Cortex of kidney (tissue), 1 donor: ENCODE data around the gene TSPAN11.
"Not testable (repeated sequence)": the region's sequence is repeated elsewhere in the genome, so short reads cannot be mapped to it uniquely, and the experiment has no call there.

Experiments
- DNase-seq: peaks from one replicate; lab custom pipeline; 2025; lab: John Stamatoyannopoulos, UW

TSPAN11 gene

GRCh38 chr12:31019976-31020375 is 93.4 kb downstream of the TSPAN11 start:
- no peak for DNase-seq

- no peak for DNase-seq
Observed at GRCh38 chr12:31020385-31021166, 94.0 kb downstream of the TSPAN11 start.

GRCh38 chr12:31021181-31021580 is 94.6 kb downstream of the TSPAN11 start:
- no peak for DNase-seq

GRCh38 chr12:31021809-31022494 is 95.4 kb downstream of the TSPAN11 start:
- no peak for DNase-seq

GRCh38 chr12:31023271-31023724 is 96.8 kb downstream of the TSPAN11 start:
- no peak for DNase-seq

GRCh38 chr12:31026202-31026601 is 99.7 kb downstream of the TSPAN11 start:
- no peak for DNase-seq

GRCh38 chr12:31027006-31027405 is 100.5 kb downstream of the TSPAN11 start:
- not testable (repeated sequence) for DNase-seq

GRCh38 chr12:31029468-31029867 is 102.9 kb downstream of the TSPAN11 start:
- DNase-seq, result no peak

GRCh38 chr12:31029916-31030562 is 103.5 kb downstream of the TSPAN11 start:
- DNase-seq, result no peak

- DNase-seq, result no peak
Observed at GRCh38 chr12:31031951-31032335, 105.4 kb downstream of the TSPAN11 start.

- DNase-seq, result no peak
Observed at GRCh38 chr12:31033146-31033545, 106.6 kb downstream of the TSPAN11 start.

- DNase-seq, result no peak
Observed at GRCh38 chr12:31033681-31034080, 107.1 kb downstream of the TSPAN11 start.

- DNase-seq, result no peak
Observed at GRCh38 chr12:31034372-31034771, 107.8 kb downstream of the TSPAN11 start.

- DNase-seq, result no peak
Observed at GRCh38 chr12:31035226-31035625, 108.7 kb downstream of the TSPAN11 start.

- no peak for DNase-seq
Observed at GRCh38 chr12:31035967-31036665, 109.6 kb downstream of the TSPAN11 start.

GRCh38 chr12:31037028-31037427 is 110.5 kb downstream of the TSPAN11 start:
- no peak for DNase-seq

- DNase-seq, result no peak
Observed at GRCh38 chr12:31037931-31038330, 111.4 kb downstream of the TSPAN11 start.

GRCh38 chr12:31041033-31041564 is 114.6 kb downstream of the TSPAN11 start:
- DNase-seq, result no peak
